HepG2 (cell line): ENCODE results near the gene MEF2D.

Experiments used
- DNMT1 ChIP-seq: sonication (generic); formaldehyde crosslinking; IDR thresholded peaks from 2 replicates; pipeline ENCODE4 v1.5.1; 2020; ENCODE audit warnings: mild to moderate bottlenecking, missing genetic modification reagents
- EZH2 ChIP-seq: conservative IDR thresholded peaks from 2 replicates; pipeline ENCODE4 v1.6.1; 2012; ENCODE audit warnings: mild to moderate bottlenecking, low read depth, low read length, moderate library complexity
- ZNF24 ChIP-seq: fragments of 450-650 bp; IDR thresholded peaks from 2 replicates; pipeline ENCODE4 v1.6.1; 2017; ENCODE audit warnings: antibody characterized with exemption, mild to moderate bottlenecking
- ZNF263 ChIP-seq: sonication (generic); formaldehyde crosslinking; IDR thresholded peaks from 2 replicates; pipeline ENCODE4 v1.4.0; 2020; ENCODE audit warnings: missing genetic modification reagents

GRCh38 chr1:156429313-156430060 is 71.1 kb downstream of the MEF2D start:
- TF ChIP-seq EZH2 = no peak
- no peak for TF ChIP-seq ZNF24
- TF ChIP-seq ZNF263 (CRISPR knock-in tag) = no peak
- TF ChIP-seq DNMT1 (CRISPR knock-in tag) = no peak
